Sigmoid colon (tissue), 7 donors: ENCODE measurements around the gene HAS3. TPM values are rescaled to one million over a fixed set of nuclear protein-coding genes. Genes with fewer than 3 reads are reported as not detected.
"Not testable (repeated sequence)": the region's sequence is repeated elsewhere in the genome, so short reads cannot be mapped to it uniquely, and the experiment has no call there.

ENCODE experiments used
- DNase-seq: peaks from one replicate; pipeline ENCODE4 v3.0.0-alpha.2; 2019
- H3K27ac ChIP-seq, 4 donors: fragments of 200-600 bp; sonication (generic); one replicate each; pipeline ENCODE4 v1.5.1; 2016 to 2019; ENCODE audit warnings: mild to moderate bottlenecking in 1 of 4
- H3K27me3 ChIP-seq, 3 donors: fragments of 200-600 bp; sonication (generic); one replicate each; pipeline ENCODE4 v1.5.1; 2019; ENCODE audit warnings: mild to moderate bottlenecking in 1 of 3
- H3K36me3 ChIP-seq, 4 donors: fragments of 200-600 bp; sonication (generic); one replicate each; pipeline ENCODE4 v1.5.1; 2016 to 2019
- H3K4me1 ChIP-seq, 4 donors: fragments of 200-600 bp; sonication (generic); one replicate each; pipeline ENCODE4 v1.5.1; 2017 to 2019
- H3K4me3 ChIP-seq, 4 donors: fragments of 200-600 bp; sonication (generic); one replicate each; pipeline ENCODE4 v1.5.1; 2017 to 2019; ENCODE audit warnings: mild to moderate bottlenecking in 2 of 4, moderate library complexity in 1 of 4
- H3K9me3 ChIP-seq, 4 donors: fragments of 200-600 bp in 3 of 4; sonication (generic) in 3 of 4; one replicate each; pipeline versions ENCODE4 v1.5.1 to v1.6.1; 2013 to 2019
- CTCF ChIP-seq, 4 experiments: fragments of 450-650 bp in 3 of 4; fragments of 200-600 bp in 1 of 4; IDR thresholded peaks; one replicate each; pipeline ENCODE4 v1.5.1; 2016 to 2019; ENCODE audit warnings: antibody characterized with exemption in 4 of 4, mild to moderate bottlenecking in 3 of 4, moderate library complexity in 2 of 4
- EP300 ChIP-seq, 4 donors: sonication (generic); formaldehyde crosslinking; IDR thresholded peaks; one replicate each; pipeline ENCODE4 v1.6.1; 2017; ENCODE audit warnings: antibody characterized with exemption in 4 of 4
- POLR2A ChIP-seq, 2 donors: fragments of 450-650 bp; IDR thresholded peaks; one replicate each; pipeline ENCODE4 v1.6.1; 2016; ENCODE audit warnings: antibody characterized with exemption in 2 of 2, mild to moderate bottlenecking in 2 of 2, moderate library complexity in 2 of 2
- POLR2AphosphoS5 ChIP-seq, 4 donors: sonication (generic); formaldehyde crosslinking; IDR thresholded peaks; one replicate each; pipeline ENCODE4 v1.6.1; 2017; ENCODE audit warnings: antibody characterized with exemption in 4 of 4
- WGBS, 2 donors: extraction: QIAGEN DNeasy Blood & Tissue Kit; methylation state at CpG; one replicate each; pipeline ENCODE4 v1.1.7; 2013; 5-methylcytosine and 5-hydroxymethylcytosine counted together
- intact Hi-C: fragments of 100-400 bp; cut with DNase I; formaldehyde crosslinking; loops from one replicate; pipeline ENCODE4 v1.15.1; 2023
- polyA plus RNA-seq, 3 donors: library from polyadenylated mRNA; stranded (reverse); fragments of 200-250 nt; gene quantifications; one replicate each; pipeline ENCODE4 v1.2.3, GENCODE V29; 2013
- total RNA-seq, 4 donors: library from RNA; depleted of rRNA; stranded (reverse); fragments of >200 nt; gene quantifications; one replicate each; pipeline ENCODE4 v1.1.0, GENCODE V29; 2016
- donor health status: healthy with polysubstance abuse.
- donor health status: Bipolar disorder and iron deficiency.
- donor health status: healthy.

Gene HAS3
- under 1 TPM; 0.36 to 0.95 (median 0.74) TPM for total RNA-seq
- 1 to 10 TPM in 2 of 3 donors, under 1 TPM in 1; 0.60 to 5.8 (median 5.0) TPM for polyA plus RNA-seq

DNA sequence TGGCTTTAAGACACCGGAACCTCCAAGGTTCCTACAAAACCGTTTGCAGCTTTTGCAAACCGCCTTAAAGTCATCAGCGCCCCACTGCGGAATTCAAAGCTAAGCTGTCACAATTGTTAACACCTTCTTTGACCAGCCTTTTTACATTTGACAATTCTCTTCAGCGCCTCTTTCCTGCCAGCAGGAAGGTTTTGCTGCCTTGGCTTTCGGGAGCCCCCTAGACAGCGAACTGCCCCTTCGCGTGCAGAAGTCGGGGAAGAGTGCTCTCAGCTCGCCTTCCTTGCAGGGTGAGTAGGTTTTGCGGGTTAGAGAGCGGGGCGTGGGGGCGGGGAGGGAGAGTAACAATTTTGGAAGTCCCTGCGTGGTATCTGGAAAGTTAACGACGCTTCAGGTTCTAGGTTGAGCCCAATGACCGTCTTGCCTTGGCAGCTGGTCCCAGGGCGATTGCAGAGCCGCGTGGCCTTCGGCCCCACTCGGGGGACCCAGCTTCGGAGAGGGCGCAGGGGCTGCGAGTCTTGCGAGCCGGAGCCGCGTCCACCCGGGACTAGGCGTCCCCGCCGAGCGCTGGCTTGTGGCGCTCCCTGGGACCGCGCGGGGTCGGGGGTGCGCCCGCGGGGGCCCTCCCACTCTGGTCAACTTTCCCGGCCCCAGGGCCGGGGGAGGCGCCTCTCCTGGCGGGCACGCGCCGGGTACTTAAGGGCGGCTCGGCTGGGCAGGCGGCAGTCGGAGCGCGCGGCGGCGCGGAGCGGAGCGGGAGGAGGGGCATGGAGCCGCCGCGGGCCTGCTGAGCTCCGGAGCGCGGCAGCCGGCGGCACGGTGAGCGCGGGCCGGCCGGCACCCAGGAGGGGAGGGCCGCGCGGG lies at the start of gene HAS3:
TSS of gene HAS3 (plus strand) at position 153 of the 861 bp plus-strand sequence. CDS start 3,743 bp downstream, outside the sequence.
- Histone ChIP-seq H3K9me3 (no peaks in the 10 kb centered on the region), H3K36me3 (peaks cover 0 to 18% (median 0%) of the 10 kb centered on the region in 4 donors), H3K4me1 (peaks cover 0 to 34% (median 30%) of the 10 kb centered on the region in 4 donors), H3K4me3 (peak within 1 kb of the TSS; percentile 24 to 61 (median 53)), H3K27me3 (peaks cover 0 to 44% (median 13%) of the 10 kb centered on the region in 3 donors), H3K27ac (no peak within 1 kb of the TSS)
- no peak for TF ChIP-seq POLR2A (IDR thresholded peaks at IDR 0.05)
- no peak for TF ChIP-seq CTCF (IDR thresholded peaks at IDR 0.05)
- TF ChIP-seq EP300 (IDR thresholded peaks at IDR 0.05): no peak
- no peak for TF ChIP-seq POLR2AphosphoS5 (IDR thresholded peaks at IDR 0.05)
- intact Hi-C loops: no loop called here
- no peak for DNase-seq
- WGBS, 2 donors: 1% methylated on average over 80 of the region's 80 CpGs

- H3K27me3 ChIP-seq: no peaks in the 10 kb centered on the region
- peaks cover 0 to 20% (median 15%) of the 10 kb centered on the region in 4 donors for H3K4me1 ChIP-seq
- no peak for TF ChIP-seq POLR2A (IDR thresholded peaks at IDR 0.05)
- no peak for TF ChIP-seq CTCF (IDR thresholded peaks at IDR 0.05)
- TF ChIP-seq POLR2AphosphoS5 (IDR thresholded peaks at IDR 0.05): no peak
- TF ChIP-seq EP300 (IDR thresholded peaks at IDR 0.05): no peak
- DNase-seq: no peak
- H3K4me3 ChIP-seq: no peak overlapping the region
- intact Hi-C loops: no loop called here
- H3K27ac ChIP-seq: no peak overlapping the region
- no peaks in the 10 kb centered on the region for H3K9me3 ChIP-seq
- no peaks in the 10 kb centered on the region for H3K36me3 ChIP-seq
- 89 to 90% methylated on average over 1 of the region's 1 CpG for WGBS, 2 donors
These were observed 49.5 kb upstream of the HAS3 start for GRCh38 chr16:69055980-69056379.

DNA sequence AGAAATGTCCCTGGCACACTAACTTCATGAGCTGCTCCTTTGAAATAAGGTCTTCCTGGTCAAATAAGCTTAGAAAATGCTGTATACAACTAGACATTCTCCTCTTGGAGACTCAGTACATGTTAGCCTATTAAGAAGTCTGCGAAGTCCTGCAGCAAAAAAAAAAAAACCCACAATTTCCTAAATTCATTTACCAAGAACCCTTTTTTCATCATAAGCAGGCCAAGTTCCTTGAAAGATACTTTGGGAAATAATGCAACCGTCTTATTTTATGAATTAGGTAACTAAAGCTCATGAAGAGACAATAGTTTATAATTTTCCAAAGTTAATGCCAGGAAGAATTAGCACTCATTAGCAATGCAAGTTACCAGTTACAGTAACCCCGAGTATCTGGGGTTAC lies 49.0 kb upstream of the HAS3 start:
- Histone ChIP-seq H3K27me3 (no peaks in the 10 kb centered on the region), H3K4me3 (no peak overlapping the region), H3K27ac (no peak overlapping the region), H3K4me1 (peaks cover 0 to 20% (median 15%) of the 10 kb centered on the region in 4 donors), H3K9me3 (no peaks in the 10 kb centered on the region), H3K36me3 (no peaks in the 10 kb centered on the region)
- no peak for TF ChIP-seq EP300 (IDR thresholded peaks at IDR 0.05)
- TF ChIP-seq POLR2AphosphoS5 (IDR thresholded peaks at IDR 0.05): no peak
- no peak for TF ChIP-seq POLR2A (IDR thresholded peaks at IDR 0.05)
- no peak for TF ChIP-seq CTCF (IDR thresholded peaks at IDR 0.05)
- DNase-seq: no peak
- intact Hi-C loops: no loop called here
- 85 to 91% methylated on average over 3 of the region's 3 CpGs for WGBS, 2 donors

DNA sequence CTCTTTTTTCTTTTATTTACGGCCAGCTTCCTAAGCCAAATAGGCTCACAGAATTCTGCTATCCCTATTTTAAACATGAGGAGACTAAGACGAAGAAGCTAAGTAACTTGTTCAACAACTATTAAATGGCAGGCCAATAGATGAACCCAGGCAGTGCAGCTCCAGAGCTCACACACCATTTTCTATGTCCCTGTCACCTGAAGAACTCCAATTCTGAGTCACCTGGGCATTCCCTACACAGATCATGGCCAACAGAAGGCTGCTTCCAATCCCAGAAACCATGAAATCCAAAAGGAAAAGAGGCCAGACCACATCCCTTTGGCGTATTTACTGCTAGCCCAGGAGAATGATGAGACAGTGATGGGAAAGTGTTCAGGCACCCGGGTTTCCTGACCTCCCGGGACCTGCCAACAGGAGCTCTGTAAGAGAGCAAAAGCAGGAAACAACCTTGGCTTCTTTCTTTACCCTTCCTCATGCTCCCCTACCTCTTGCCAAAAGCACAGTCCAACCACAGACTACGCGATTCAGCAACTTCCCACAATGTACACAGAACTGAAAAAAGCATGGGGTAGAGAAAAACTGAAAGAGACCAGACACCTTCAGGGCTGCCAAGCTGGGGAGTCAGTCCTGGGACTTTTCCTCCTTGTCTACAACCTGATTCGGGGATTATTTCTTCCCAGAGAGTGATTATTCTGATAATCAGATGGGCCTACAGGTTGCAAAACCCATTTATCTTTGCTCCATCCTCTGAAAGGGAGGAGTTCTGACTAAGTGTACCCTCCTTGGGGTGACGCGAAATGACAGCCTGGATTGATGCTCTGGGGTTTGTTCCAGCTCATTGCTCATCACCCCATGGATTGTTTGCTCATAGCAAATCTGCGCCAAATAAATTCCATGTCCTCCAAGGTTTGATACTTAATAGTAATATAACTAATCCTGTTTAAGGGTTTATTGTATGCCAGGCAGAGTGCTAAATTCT lies 47.8 kb upstream of the HAS3 start:
- no peaks in the 10 kb centered on the region for H3K9me3 ChIP-seq
- WGBS, 2 donors: 72 to 83% methylated on average over 11 of the region's 11 CpGs
- TF ChIP-seq CTCF (IDR thresholded peaks at IDR 0.05) (no peak), POLR2AphosphoS5 (IDR thresholded peaks at IDR 0.05) (peak in 2 of 4 donors; percentile 12 to 52)
- no peak overlapping the region for H3K4me3 ChIP-seq
- peak; percentile 62 for DNase-seq
- no peaks in the 10 kb centered on the region for H3K36me3 ChIP-seq
- H3K27ac ChIP-seq: peak overlapping the region; percentile 52 to 76 (median 66)
- H3K27me3 ChIP-seq: no peaks in the 10 kb centered on the region
- H3K4me1 ChIP-seq: peaks cover 0 to 20% (median 15%) of the 10 kb centered on the region in 4 donors
- intact Hi-C loops: no loop called here

GRCh38 chr16:69063491-69063890 lies 42.0 kb upstream of the HAS3 start:
- H3K4me3 ChIP-seq, H3K4me1 ChIP-seq, H3K9me3 ChIP-seq, H3K27me3 ChIP-seq, H3K27ac ChIP-seq, intact Hi-C loops, DNase-seq, H3K36me3 ChIP-seq: not testable (repeated sequence)
- 95 to 96% methylated on average over 8 of the region's 8 CpGs for WGBS, 2 donors
